Stomach (tissue), 9 donors: ENCODE data around the gene ABCD3. TPM values are rescaled to one million over a fixed set of nuclear protein-coding genes. Genes with fewer than 3 reads are reported as not detected.

Experiments used
- DNase-seq, 2 donors: peaks; one replicate each; pipeline versions ENCODE4 v3.0.0 to v3.0.0-alpha.2; 2013 to 2019
- H3K27ac ChIP-seq, 5 donors: fragments of 200-600 bp in 4 of 5; sonication (generic) in 4 of 5; one replicate each; pipeline ENCODE4 v1.5.1; 2013 to 2019; ENCODE audit warnings: mild to moderate bottlenecking in 1 of 5, moderate library complexity in 1 of 5
- H3K27me3 ChIP-seq, 3 donors: fragments of 200-600 bp; sonication (generic); one replicate each; pipeline ENCODE4 v1.5.1; 2017 to 2019; ENCODE audit warnings: mixed run types in 1 of 3
- H3K36me3 ChIP-seq, 4 donors: fragments of 200-600 bp; sonication (generic); 1 replicate in 3 of 4; 2 replicates in 1 of 4; pipeline ENCODE4 v1.5.1; 2016 to 2019
- H3K4me1 ChIP-seq, 4 donors: fragments of 200-600 bp; sonication (generic); one replicate each; pipeline ENCODE4 v1.5.1; 2016 to 2019
- H3K4me3 ChIP-seq, 4 donors: fragments of 200-600 bp; sonication (generic) in 3 of 4; one replicate each; pipeline ENCODE4 v1.5.1; 2016 to 2019; ENCODE audit warnings: mild to moderate bottlenecking in 1 of 4
- H3K9me3 ChIP-seq, 4 donors: fragments of 200-600 bp; sonication (generic); one replicate each; pipeline ENCODE4 v1.5.1; 2016 to 2019
- CTCF ChIP-seq, 7 experiments: fragments of 450-650 bp in 4 of 7; fragments of 200-600 bp in 3 of 7; sonication (generic) in 3 of 7; IDR thresholded peaks; one replicate each; pipeline ENCODE4 v1.5.1; 2016 to 2019; ENCODE audit warnings: antibody characterized with exemption in 7 of 7, control low read depth in 2 of 7, mild to moderate bottlenecking in 1 of 7
- EP300 ChIP-seq: sonication (generic); formaldehyde crosslinking; IDR thresholded peaks from one replicate; pipeline ENCODE4 v1.6.1; 2017; ENCODE audit warnings: antibody characterized with exemption
- POLR2A ChIP-seq, 4 donors: fragments of 450-650 bp; IDR thresholded peaks; one replicate each; pipeline ENCODE4 v1.6.1; 2016; ENCODE audit warnings: antibody characterized with exemption in 4 of 4, control low read depth in 2 of 4, mild to moderate bottlenecking in 1 of 4, moderate library complexity in 1 of 4
- POLR2AphosphoS5 ChIP-seq, 3 donors: sonication (generic); formaldehyde crosslinking; IDR thresholded peaks; one replicate each; pipeline ENCODE4 v1.6.1; 2016; ENCODE audit warnings: antibody characterized with exemption in 3 of 3
- WGBS, 5 donors: extraction: QIAGEN DNeasy Blood & Tissue Kit in 3 of 5; methylation state at CpG; one replicate each; pipeline versions ENCODE4 v1.1.5 to v1.1.7; 2013 to 2018; 5-methylcytosine and 5-hydroxymethylcytosine counted together
- intact Hi-C: fragments of 100-400 bp; cut with DNase I; formaldehyde crosslinking; loops from one replicate; pipeline ENCODE4 v1.15.1; 2023; ENCODE audit warnings: low total_unique reads
- polyA plus RNA-seq, 3 donors: library from polyadenylated mRNA; stranded (reverse); fragments of 200-250 nt; gene quantifications; one replicate each; pipeline ENCODE4 v1.2.3, GENCODE V29; 2013
- total RNA-seq, 5 donors: library from RNA; depleted of rRNA; stranded (reverse); fragments of >200 nt; gene quantifications; one replicate each; pipeline versions ENCODE4 v1.1.0 to v1.2.3, GENCODE V29; 2014 to 2016
- donor health status: healthy with polysubstance abuse.
- donor health status: Bipolar disorder and iron deficiency.
- donor health status: healthy.

The ABCD3 gene
- total and polyA plus RNA-seq, 8 donors: 8.8 to 124 (median 18.4) TPM

- Histone ChIP-seq H3K27ac (peak overlapping the region; percentile 69 to 94 (median 91)), H3K4me1 (peaks cover 26 to 68% (median 49%) of the 10 kb centered on the region in 4 donors), H3K36me3 (peaks cover 0 to 3% (median 0%) of the 10 kb centered on the region in 4 donors), H3K4me3 (peak overlapping the region; percentile 54 to 84 (median 76)), H3K9me3 (no peaks in the 10 kb centered on the region), H3K27me3 (no peaks in the 10 kb centered on the region)
- intact Hi-C loops: no loop called here
- peak; percentile 34 to 72 for DNase-seq
- TF ChIP-seq POLR2AphosphoS5 (IDR thresholded peaks at IDR 0.05) (peak in 1 of 3 donors; percentile 14), EP300 (no peak)
- WGBS, 5 donors: 1 to 5% (median 2%) methylated on average over 16 to 26 of the region's 26 CpGs
These were observed 124.1 kb downstream of the ABCD3 start for GRCh38 chr1:94542088-94542870.

GRCh38 chr1:94543001-94543400, 124.8 kb downstream of the ABCD3 start:
- H3K4me3 ChIP-seq: peak overlapping the region in 3 of 4 donors; percentile 54 to 80 (median 71)
- H3K9me3 ChIP-seq: no peaks in the 10 kb centered on the region
- no peaks in the 10 kb centered on the region for H3K27me3 ChIP-seq
- intact Hi-C loops: no loop called here
- peak overlapping the region in 4 of 5 donors; percentile 85 to 94 (median 92) for H3K27ac ChIP-seq
- DNase-seq: no peak
- peaks cover 0 to 3% (median 0%) of the 10 kb centered on the region in 4 donors for H3K36me3 ChIP-seq
- WGBS, 5 donors: 3 to 20% (median 11%) methylated on average over 1 of the region's 1 CpG
- H3K4me1 ChIP-seq: peaks cover 23 to 61% (median 43%) of the 10 kb centered on the region in 4 donors
- no peak for TF ChIP-seq POLR2AphosphoS5 (IDR thresholded peaks at IDR 0.05)
- no peak for TF ChIP-seq EP300
- no peak for TF ChIP-seq POLR2A (IDR thresholded peaks at IDR 0.05)
- TF ChIP-seq CTCF (IDR thresholded peaks at IDR 0.05): no peak

- H3K9me3 ChIP-seq: no peaks in the 10 kb centered on the region
- WGBS, 5 donors: 44 to 72% (median 56%) methylated on average over 4 of the region's 4 CpGs
- peaks cover 17 to 50% (median 35%) of the 10 kb centered on the region in 4 donors for H3K4me1 ChIP-seq
- no peak overlapping the region for H3K4me3 ChIP-seq
- intact Hi-C loops: no loop called here
- peak overlapping the region in 4 of 5 donors; percentile 34 to 91 (median 78) for H3K27ac ChIP-seq
- H3K27me3 ChIP-seq: no peaks in the 10 kb centered on the region
- TF ChIP-seq POLR2A (IDR thresholded peaks at IDR 0.05): no peak
- TF ChIP-seq EP300: no peak
- no peak for TF ChIP-seq CTCF (IDR thresholded peaks at IDR 0.05)
- TF ChIP-seq POLR2AphosphoS5 (IDR thresholded peaks at IDR 0.05): no peak
- DNase-seq: no peak
- no peaks in the 10 kb centered on the region for H3K36me3 ChIP-seq
These were observed 125.9 kb downstream of the ABCD3 start for GRCh38 chr1:94543893-94544635.

GRCh38 chr1:94544706-94545490, 126.7 kb downstream of the ABCD3 start:
- TF ChIP-seq EP300: no peak
- no peak for TF ChIP-seq POLR2A (IDR thresholded peaks at IDR 0.05)
- no peak for TF ChIP-seq CTCF (IDR thresholded peaks at IDR 0.05)
- peak; percentile 43 to 89 (median 56) for TF ChIP-seq POLR2AphosphoS5 (IDR thresholded peaks at IDR 0.05)
- Histone ChIP-seq H3K27ac (peak overlapping the region in 4 of 5 donors; percentile 34 to 91 (median 78)), H3K9me3 (no peaks in the 10 kb centered on the region), H3K4me1 (peaks cover 20 to 50% (median 34%) of the 10 kb centered on the region in 4 donors), H3K36me3 (no peaks in the 10 kb centered on the region), H3K27me3 (no peaks in the 10 kb centered on the region), H3K4me3 (no peak overlapping the region)
- intact Hi-C loops: no loop called here
- peak in 1 of 2 donors; percentile 27 for DNase-seq
- 51 to 74% (median 53%) methylated on average over 4 of the region's 4 CpGs for WGBS, 5 donors
